ENCODE results near the gene TEX38. TPM values are rescaled to one million over a fixed set of nuclear protein-coding genes. Genes with fewer than 3 reads are reported as not detected.

The TEX38 gene
- total RNA-seq, 1 donor from 2014 or later, result not detected

DNA sequence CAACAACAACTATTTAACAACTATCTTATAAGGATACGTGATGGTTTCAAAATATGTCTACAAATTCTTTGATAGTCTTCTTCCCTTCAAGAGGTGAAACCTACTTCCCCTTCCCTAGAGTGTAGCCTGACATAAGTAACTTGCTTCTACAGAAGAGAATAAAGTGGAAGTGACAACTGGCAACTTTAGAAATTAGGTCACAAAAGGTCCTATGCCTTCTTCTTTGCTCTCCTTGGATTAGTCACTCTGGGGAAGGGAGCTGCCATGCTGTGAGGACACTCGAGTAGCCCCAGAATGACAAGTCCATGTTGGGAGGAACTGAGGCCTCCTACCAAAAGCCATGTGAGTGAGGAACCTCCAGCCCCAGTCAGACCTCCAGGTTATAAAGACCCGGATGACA, 28.0 kb downstream of the TEX38 start:
- intact Hi-C loops (cut with DNase I), result no loop called here
- peaks cover 0 to 37% of the 10 kb centered on the region in 2 donors for H3K36me3 ChIP-seq
- no peak for TF ChIP-seq POLR2AphosphoS5 (IDR thresholded peaks at IDR 0.05; ENCODE audit: insufficient read depth in 1 of 2, low read depth in 1 of 2)
- no peak for TF ChIP-seq CTCF (IDR thresholded peaks at IDR 0.05)
- TF ChIP-seq POLR2A (IDR thresholded peaks at IDR 0.05), result no peak

GRCh38 chr1:46703927-46704641, 32.4 kb downstream of the TEX38 start:
- H3K36me3 ChIP-seq, result peaks cover 7 to 57% of the 10 kb centered on the region in 2 donors
- H3K4me3 ChIP-seq, result no peak overlapping the region
- intact Hi-C loops (cut with DNase I), result no loop called here
- no peak for DNase-seq (ENCODE audit: extremely low spot score in 2 of 2)
- TF ChIP-seq POLR2AphosphoS5 (IDR thresholded peaks at IDR 0.05; ENCODE audit: insufficient read depth in 1 of 2, low read depth in 1 of 2), result no peak
- TF ChIP-seq POLR2A (IDR thresholded peaks at IDR 0.05), result no peak
- no peak for TF ChIP-seq CTCF (IDR thresholded peaks at IDR 0.05)
- H3K9me3 ChIP-seq, result no peaks in the 10 kb centered on the region
- H3K27me3 ChIP-seq, result no peaks in the 10 kb centered on the region
- no peak overlapping the region for H3K27ac ChIP-seq
- H3K4me1 ChIP-seq, result peaks cover 7% of the 10 kb centered on the region

More for the DNA sequence above, 28.0 kb downstream of the TEX38 start:
- Histone ChIP-seq H3K9me3 (no peaks in the 10 kb centered on the region), H3K4me1 (peaks cover 7% of the 10 kb centered on the region), H3K4me3 (no peak overlapping the region), H3K27me3 (no peaks in the 10 kb centered on the region), H3K27ac (no peak overlapping the region)
- DNase-seq (ENCODE audit: extremely low spot score in 2 of 2), result no peak

GRCh38 chr1:46705408-46705807, 33.8 kb downstream of the TEX38 start:
- no peak for DNase-seq (ENCODE audit: extremely low spot score in 2 of 2)
- TF ChIP-seq CTCF (IDR thresholded peaks at IDR 0.05) (no peak), POLR2AphosphoS5 (IDR thresholded peaks at IDR 0.05; ENCODE audit: insufficient read depth in 1 of 2, low read depth in 1 of 2) (no peak), POLR2A (IDR thresholded peaks at IDR 0.05) (no peak)
- Histone ChIP-seq H3K4me3 (no peak overlapping the region), H3K4me1 (peaks cover 7% of the 10 kb centered on the region), H3K36me3 (peaks cover 7 to 57% of the 10 kb centered on the region in 2 donors), H3K27ac (no peak overlapping the region), H3K9me3 (no peaks in the 10 kb centered on the region), H3K27me3 (no peaks in the 10 kb centered on the region)
- intact Hi-C loops (cut with DNase I), result no loop called here

GRCh38 chr1:46708121-46708520, 36.5 kb downstream of the TEX38 start:
- Histone ChIP-seq H3K36me3 (peaks cover 7 to 48% of the 10 kb centered on the region in 2 donors), H3K4me3 (no peak overlapping the region), H3K9me3 (no peaks in the 10 kb centered on the region), H3K27me3 (no peaks in the 10 kb centered on the region), H3K27ac (no peak overlapping the region), H3K4me1 (no peaks in the 10 kb centered on the region)
- DNase-seq (ENCODE audit: extremely low spot score in 2 of 2), result no peak
- TF ChIP-seq POLR2AphosphoS5 (IDR thresholded peaks at IDR 0.05; ENCODE audit: insufficient read depth in 1 of 2, low read depth in 1 of 2), result no peak
- no peak for TF ChIP-seq POLR2A (IDR thresholded peaks at IDR 0.05)
- no peak for TF ChIP-seq CTCF (IDR thresholded peaks at IDR 0.05)
- intact Hi-C loops (cut with DNase I), result no loop called here

DNA sequence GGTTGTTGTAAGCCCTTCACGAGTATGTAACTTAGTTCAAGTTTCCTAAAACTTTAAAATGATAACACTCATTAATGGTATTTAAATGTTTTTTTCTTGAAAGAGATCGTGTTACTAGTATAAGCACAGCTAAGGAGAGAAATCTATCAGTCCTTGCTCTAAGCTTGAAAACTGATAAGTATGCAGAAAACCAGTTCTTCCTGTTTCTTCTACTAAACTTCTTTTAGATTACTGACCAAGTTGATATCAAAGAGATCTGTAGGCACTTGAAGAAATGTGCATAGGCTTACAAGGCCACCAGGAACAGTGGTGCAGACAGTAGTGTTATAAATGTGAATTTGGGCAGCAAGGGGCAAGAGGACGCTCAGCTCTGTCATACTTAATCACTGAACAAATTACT, 43.3 kb downstream of the TEX38 start:
- Histone ChIP-seq H3K4me1 (peaks cover 41% of the 10 kb centered on the region), H3K4me3 (no peak overlapping the region), H3K27ac (no peak overlapping the region), H3K9me3 (no peaks in the 10 kb centered on the region), H3K27me3 (no peaks in the 10 kb centered on the region), H3K36me3 (peaks cover 0 to 14% of the 10 kb centered on the region in 2 donors)
- no peak for DNase-seq (ENCODE audit: extremely low spot score in 2 of 2)
- TF ChIP-seq CTCF (IDR thresholded peaks at IDR 0.05) (no peak), POLR2AphosphoS5 (IDR thresholded peaks at IDR 0.05; ENCODE audit: insufficient read depth in 1 of 2, low read depth in 1 of 2) (no peak), POLR2A (IDR thresholded peaks at IDR 0.05) (no peak)
- intact Hi-C loops (cut with DNase I), result no loop called here

Data from vagina (tissue), 2 donors.